PC-9 (cell line): Measurements from ENCODE around the gene MGLL.

ENCODE experiments used
- CTCF ChIP-seq: fragments of 200-600 bp; sonication (generic); conservative IDR thresholded peaks from 2 replicates; pipeline ENCODE4 v1.6.1; 2017; ENCODE audit warnings: mixed run types, antibody characterized with exemption, mild to moderate bottlenecking, moderate library complexity
- EZH2 ChIP-seq: fragments of 200-600 bp; sonication (generic); IDR thresholded peaks from 2 replicates; pipeline ENCODE4 v1.8.0; 2017; ENCODE audit warnings: antibody characterized with exemption, low read depth

DNA sequence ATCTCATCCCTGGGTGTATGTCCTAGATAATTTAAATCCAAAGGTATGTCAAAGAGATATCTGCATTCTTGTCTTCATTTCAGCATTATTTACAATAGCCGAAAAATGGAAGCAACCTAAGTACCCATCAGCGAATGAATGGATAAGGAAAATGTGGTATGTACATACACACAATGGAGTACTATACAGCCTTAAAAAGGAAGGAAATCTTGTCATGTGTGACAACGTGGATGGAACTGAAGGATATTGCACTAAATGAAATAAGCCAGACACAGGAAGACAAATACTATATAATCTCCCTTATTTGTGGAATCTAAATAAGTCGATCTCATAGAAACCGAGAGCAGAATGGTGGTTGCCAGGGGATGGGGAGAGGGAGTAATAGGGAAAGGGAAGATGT lies 16.8 kb upstream of the MGLL start:
- TF ChIP-seq CTCF (no peak), EZH2 (no peak)
